HCT116 (cell line): ENCODE measurements around the gene TMEM184A. TPM values are rescaled to one million over a fixed set of nuclear protein-coding genes. Genes with fewer than 3 reads are reported as not detected.

Source experiments
- ATAC-seq: fragments of 200-7000 bp; cut with Tn5 transposase; 2 replicates; pipeline ENCODE4 v1.9.1; 2020; ENCODE audit warnings: mild to moderate bottlenecking, moderate library complexity
- BruUV-seq: library from RNA; stranded (reverse); fragments of 400-500 nt; replicated peaks from 2 replicates; lab custom pipeline; 2021; lab: Mats Ljungman, UMichigan
- CTCF ChIA-PET: fragments of 300-600 bp; sonication (Branson Sonifier 250); formaldehyde crosslinking; loops from one replicate; lab custom pipeline; 2021; ENCODE audit warnings: antibody characterized with exemption; lab: Charles Lee
- POLR2A ChIA-PET: fragments of 300-600, 350-600 bp; sonication (Branson Sonifier 250); formaldehyde crosslinking; loops from one replicate; lab custom pipeline; 2021; ENCODE audit warnings: antibody characterized with exemption; lab: Charles Lee
- RAD21 ChIA-PET, 2 experiments: fragments of 300-600 bp; sonication (Branson Sonifier 250); formaldehyde crosslinking; loops; one replicate each; lab custom pipeline; 2023; ENCODE audit warnings: low total read pairs in 2 of 2; ENCODE audit not compliant: uncharacterized antibody in 2 of 2, unreplicated experiment in 2 of 2, low non-redundant PET in 1 of 2; lab: Charles Lee
- DNase-seq: peaks from one replicate; pipeline ENCODE4 v3.0.0-alpha.2; 2010; ENCODE audit warnings: low read depth, low spot score
- H2AFZ ChIP-seq: fragments of 200-600 bp; shearing (Covaris generic), sonication (generic); 2 replicates; pipeline ENCODE4 v1.6.1; 2017; ENCODE audit warnings: low read depth, mixed run types, mixed read lengths, antibody characterized with exemption, low read length; ENCODE audit not compliant: poor library complexity, severe bottlenecking
- H3K27ac ChIP-seq: 2 replicates; pipeline ENCODE4 v1.5.1; 2012; ENCODE audit warnings: low read depth, low read length
- H3K27me3 ChIP-seq: fragments of 200-600 bp; sonication (generic); 2 replicates; pipeline ENCODE4 v1.6.1; 2016; ENCODE audit warnings: mixed run types, low read length, mixed read lengths; ENCODE audit not compliant: insufficient read depth
- H3K36me3 ChIP-seq, 2 experiments: fragments of 200-500 bp in 1 of 2; fragments of 200-600 bp in 1 of 2; sonication (Bioruptor generic) in 1 of 2; sonication (generic) in 1 of 2; 2 replicates each; pipeline versions ENCODE4 v1.5.1 to v1.6.1; 2014 to 2016; ENCODE audit warnings: low read length in 2 of 2, inconsistent platforms in 1 of 2, mixed read lengths in 1 of 2, mixed run types in 1 of 2; ENCODE audit not compliant: insufficient read depth in 2 of 2, control insufficient read depth in 1 of 2
- H3K4me1 ChIP-seq, 2 experiments: fragments of 200-600 bp in 1 of 2; sonication (generic) in 1 of 2; 2 replicates each; pipeline versions ENCODE4 v1.5.1 to v1.6.1; 2012 to 2017; ENCODE audit warnings: low read length in 2 of 2, inconsistent platforms in 1 of 2, mild to moderate bottlenecking in 1 of 2, mixed read lengths in 1 of 2, mixed run types in 1 of 2, moderate library complexity in 1 of 2; ENCODE audit not compliant: insufficient read depth in 2 of 2, control insufficient read depth in 1 of 2
- H3K4me2 ChIP-seq: fragments of 200-600 bp; sonication (generic); 2 replicates; pipeline ENCODE4 v1.6.1; 2017; ENCODE audit warnings: mixed run types, low read length, mixed read lengths
- H3K4me3 ChIP-seq, 2 experiments: fragments of 200-600 bp in 1 of 2; sonication (generic) in 1 of 2; replicated peaks in 1 of 2; 2 replicates each; pipeline ENCODE4 v1.5.1; 2011 to 2016; ENCODE audit warnings: low read length in 2 of 2, control low read depth in 1 of 2, low read depth in 1 of 2, mild to moderate bottlenecking in 1 of 2, mixed read lengths in 1 of 2, mixed run types in 1 of 2
- H3K79me2 ChIP-seq: fragments of 200-600 bp; sonication (generic); 2 replicates; pipeline ENCODE4 v1.6.1; 2017; ENCODE audit warnings: mild to moderate bottlenecking, mixed run types, low read length, moderate library complexity, mixed read lengths; ENCODE audit not compliant: insufficient read depth
- H3K9ac ChIP-seq: fragments of 200-600 bp; sonication (generic); 2 replicates; pipeline ENCODE4 v1.6.1; 2016; ENCODE audit warnings: low read length, mixed read lengths
- H3K9me2 ChIP-seq: fragments of 200-600 bp; sonication (generic), shearing (Covaris generic); 2 replicates; pipeline ENCODE4 v1.6.1; 2017; ENCODE audit warnings: mixed run types, mild to moderate bottlenecking, moderate library complexity; ENCODE audit not compliant: insufficient read depth
- H3K9me3 ChIP-seq, 2 experiments: fragments of 200-500 bp in 1 of 2; fragments of 200-600 bp in 1 of 2; sonication (Bioruptor generic) in 1 of 2; sonication (generic) in 1 of 2; 2 replicates each; pipeline ENCODE4 v1.6.1; 2014 to 2017; ENCODE audit warnings: low read length in 2 of 2, mixed read lengths in 2 of 2, inconsistent platforms in 1 of 2, low read depth in 1 of 2, mild to moderate bottlenecking in 1 of 2, mixed run types in 1 of 2, moderate library complexity in 1 of 2; ENCODE audit not compliant: control insufficient read depth in 1 of 2, insufficient read depth in 1 of 2
- H4K20me1 ChIP-seq: fragments of 200-600 bp; sonication (generic), shearing (Covaris generic); 2 replicates; pipeline ENCODE4 v1.6.1; 2017; ENCODE audit warnings: mixed run types, mild to moderate bottlenecking, moderate library complexity; ENCODE audit not compliant: insufficient read depth
- CBX3 ChIP-seq: IDR thresholded peaks from 2 replicates; pipeline ENCODE4 v1.6.1; 2012; ENCODE audit warnings: low read depth
- CEBPB ChIP-seq: IDR thresholded peaks from 2 replicates; pipeline ENCODE4 v1.6.1; 2012; ENCODE audit warnings: low read depth
- EGR1 ChIP-seq: IDR thresholded peaks from 2 replicates; pipeline ENCODE4 v1.6.1; 2012; ENCODE audit warnings: low read depth
- EZH2 ChIP-seq: fragments of 200-600 bp; sonication (generic); IDR thresholded peaks from 2 replicates; pipeline ENCODE4 v1.6.1; 2017; ENCODE audit warnings: antibody characterized with exemption, mixed run types
- FOSL1 ChIP-seq: IDR thresholded peaks from 2 replicates; pipeline ENCODE4 v1.6.1; 2012; ENCODE audit warnings: low read depth
- JUND ChIP-seq: IDR thresholded peaks from 2 replicates; pipeline ENCODE4 v1.6.1; 2012
- POLR2A ChIP-seq: IDR thresholded peaks from 2 replicates; pipeline ENCODE4 v1.7.0; 2011; ENCODE audit warnings: borderline replicate concordance; ENCODE audit not compliant: insufficient read depth, insufficient read length; ENCODE audit errors: extremely low read depth
- POLR2AphosphoS5 ChIP-seq: IDR thresholded peaks from 2 replicates; pipeline ENCODE4 v1.6.1; 2011; ENCODE audit warnings: mild to moderate bottlenecking, low read depth, low read length, moderate library complexity
- REST ChIP-seq: IDR thresholded peaks from 2 replicates; pipeline ENCODE4 v1.6.1; 2012; ENCODE audit warnings: low read depth
- SIN3A ChIP-seq: IDR thresholded peaks from 2 replicates; pipeline ENCODE4 v1.6.1; 2012; ENCODE audit warnings: low read depth
- SP1 ChIP-seq: IDR thresholded peaks from 2 replicates; pipeline ENCODE4 v1.6.1; 2012; ENCODE audit warnings: low read depth
- SRF ChIP-seq: IDR thresholded peaks from 2 replicates; pipeline ENCODE4 v1.6.1; 2012; ENCODE audit warnings: low read depth
- TCF7L2 ChIP-seq: IDR thresholded peaks from 2 replicates; pipeline ENCODE4 v1.7.0; 2011; ENCODE audit warnings: borderline replicate concordance, inconsistent platforms; ENCODE audit not compliant: insufficient read depth, insufficient read length; ENCODE audit errors: extremely low read depth
- YY1 ChIP-seq: IDR thresholded peaks from 2 replicates; pipeline ENCODE4 v1.6.1; 2011; ENCODE audit warnings: low read length, low read depth, moderate library complexity, mild to moderate bottlenecking; ENCODE audit not compliant: insufficient replicate concordance; ENCODE audit errors: extremely low read depth
- ZBTB33 ChIP-seq: IDR thresholded peaks from 2 replicates; pipeline ENCODE4 v1.6.1; 2011; ENCODE audit warnings: mild to moderate bottlenecking, low read length, moderate library complexity; ENCODE audit not compliant: insufficient replicate concordance; ENCODE audit errors: extremely low read depth
- ZNF274 ChIP-seq: fragments of 200-500 bp; sonication (Bioruptor generic); IDR thresholded peaks from 2 replicates; pipeline ENCODE4 v1.6.1; 2014; ENCODE audit warnings: mild to moderate bottlenecking, low read depth, low read length, inconsistent platforms
- intact Hi-C: fragments of 100-400 bp; cut with micrococcal nuclease; formaldehyde crosslinking; loops from 2 replicates; pipeline ENCODE4 v1.10.0; 2022
- total RNA-seq: library from RNA; stranded (reverse); gene quantifications from one replicate; pipeline ENCODE4 v1.2.1, GENCODE V29; 2021; ENCODE audit not compliant: unreplicated experiment
- TF ChIP-seq, protein P1 (sequence below): IDR thresholded peaks from 2 replicates; pipeline ENCODE4 v1.6.1; 2012
- TF ChIP-seq, protein P2 (sequence below), 3 experiments: fragments of 200-600 bp in 1 of 3; sonication (generic) in 1 of 3; IDR thresholded peaks in 2 of 3; conservative IDR thresholded peaks in 1 of 3; 2 replicates each; pipeline ENCODE4 v1.5.1; 2012 to 2017; ENCODE audit warnings: low read depth in 2 of 3, low read length in 2 of 3, antibody characterized with exemption in 1 of 3, borderline replicate concordance in 1 of 3, control low read depth in 1 of 3, mild to moderate bottlenecking in 1 of 3, mixed read lengths in 1 of 3, mixed run types in 1 of 3, moderate library complexity in 1 of 3; ENCODE audit not compliant: insufficient read depth in 1 of 3

Gene TMEM184A
- total RNA-seq, 1 experiment from 2014 or later, result 34.8 TPM

- RAD21 ChIA-PET, result no interaction called here
- no peak overlapping the region for H3K4me2 ChIP-seq
- no peak overlapping the region for H3K4me3 ChIP-seq
- H4K20me1 ChIP-seq, result no peaks in the 10 kb centered on the region
- no peak overlapping the region for H2AFZ ChIP-seq
- CTCF ChIA-PET, result no interaction called here
- H3K27ac ChIP-seq, result no peak overlapping the region
- no peaks in the 10 kb centered on the region for H3K79me2 ChIP-seq
- POLR2A ChIA-PET, result no interaction called here
- H3K9ac ChIP-seq, result no peak overlapping the region
- no peaks in the 10 kb centered on the region for H3K4me1 ChIP-seq
- no TSS peak for BruUV-seq
- H3K36me3 ChIP-seq, result no peaks in the 10 kb centered on the region
- no peaks in the 10 kb centered on the region for H3K9me3 ChIP-seq
- intact Hi-C loops, result no loop called here
- no peaks in the 10 kb centered on the region for H3K27me3 ChIP-seq
- DNase-seq, result no peak
- ATAC-seq, result no peak
- no peak for TF ChIP-seq EGR1
- no peak for TF ChIP-seq POLR2A
- TF ChIP-seq ZNF274, result no peak
- no peak for TF ChIP-seq FOSL1
- TF ChIP-seq CEBPB, result no peak
- TF ChIP-seq SP1, result no peak
- TF ChIP-seq TCF7L2, result no peak
- no peak for TF ChIP-seq EZH2
- no peak for TF ChIP-seq YY1
- TF ChIP-seq SIN3A, result no peak
- TF ChIP-seq, protein P1, sequence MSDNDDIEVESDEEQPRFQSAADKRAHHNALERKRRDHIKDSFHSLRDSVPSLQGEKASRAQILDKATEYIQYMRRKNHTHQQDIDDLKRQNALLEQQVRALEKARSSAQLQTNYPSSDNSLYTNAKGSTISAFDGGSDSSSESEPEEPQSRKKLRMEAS, result no peak
- TF ChIP-seq CBX3, result no peak
- no peak for TF ChIP-seq ZBTB33
- TF ChIP-seq POLR2AphosphoS5, result no peak
- TF ChIP-seq REST, result no peak
- TF ChIP-seq SRF, result no peak
- TF ChIP-seq, protein P2, sequence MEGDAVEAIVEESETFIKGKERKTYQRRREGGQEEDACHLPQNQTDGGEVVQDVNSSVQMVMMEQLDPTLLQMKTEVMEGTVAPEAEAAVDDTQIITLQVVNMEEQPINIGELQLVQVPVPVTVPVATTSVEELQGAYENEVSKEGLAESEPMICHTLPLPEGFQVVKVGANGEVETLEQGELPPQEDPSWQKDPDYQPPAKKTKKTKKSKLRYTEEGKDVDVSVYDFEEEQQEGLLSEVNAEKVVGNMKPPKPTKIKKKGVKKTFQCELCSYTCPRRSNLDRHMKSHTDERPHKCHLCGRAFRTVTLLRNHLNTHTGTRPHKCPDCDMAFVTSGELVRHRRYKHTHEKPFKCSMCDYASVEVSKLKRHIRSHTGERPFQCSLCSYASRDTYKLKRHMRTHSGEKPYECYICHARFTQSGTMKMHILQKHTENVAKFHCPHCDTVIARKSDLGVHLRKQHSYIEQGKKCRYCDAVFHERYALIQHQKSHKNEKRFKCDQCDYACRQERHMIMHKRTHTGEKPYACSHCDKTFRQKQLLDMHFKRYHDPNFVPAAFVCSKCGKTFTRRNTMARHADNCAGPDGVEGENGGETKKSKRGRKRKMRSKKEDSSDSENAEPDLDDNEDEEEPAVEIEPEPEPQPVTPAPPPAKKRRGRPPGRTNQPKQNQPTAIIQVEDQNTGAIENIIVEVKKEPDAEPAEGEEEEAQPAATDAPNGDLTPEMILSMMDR (IDR thresholded peaks at IDR 0.05 in 2 of 3, conservative IDR thresholded peaks at IDR 0.05 in 1 of 3; ENCODE audit: borderline replicate concordance in 1 of 3, insufficient read depth in 1 of 3, low read depth in 2 of 3, low read length in 2 of 3), result no peak
- TF ChIP-seq JUND, result no peak
- no peaks in the 10 kb centered on the region for H3K9me2 ChIP-seq
Observed at GRCh38 chr7:1598286-1598685, 42.3 kb upstream of the TMEM184A start.
